GM18502 (cell line): ENCODE measurements around the gene EZR.

Experiments used
- ATAC-seq: cut with Tn5 transposase; IDR thresholded peaks from one replicate; pipeline ENCODE4 v1.9.1; 2021; ENCODE audit warnings: mild to moderate bottlenecking; ENCODE audit not compliant: unreplicated experiment, poor library complexity

Gene EZR

DNA sequence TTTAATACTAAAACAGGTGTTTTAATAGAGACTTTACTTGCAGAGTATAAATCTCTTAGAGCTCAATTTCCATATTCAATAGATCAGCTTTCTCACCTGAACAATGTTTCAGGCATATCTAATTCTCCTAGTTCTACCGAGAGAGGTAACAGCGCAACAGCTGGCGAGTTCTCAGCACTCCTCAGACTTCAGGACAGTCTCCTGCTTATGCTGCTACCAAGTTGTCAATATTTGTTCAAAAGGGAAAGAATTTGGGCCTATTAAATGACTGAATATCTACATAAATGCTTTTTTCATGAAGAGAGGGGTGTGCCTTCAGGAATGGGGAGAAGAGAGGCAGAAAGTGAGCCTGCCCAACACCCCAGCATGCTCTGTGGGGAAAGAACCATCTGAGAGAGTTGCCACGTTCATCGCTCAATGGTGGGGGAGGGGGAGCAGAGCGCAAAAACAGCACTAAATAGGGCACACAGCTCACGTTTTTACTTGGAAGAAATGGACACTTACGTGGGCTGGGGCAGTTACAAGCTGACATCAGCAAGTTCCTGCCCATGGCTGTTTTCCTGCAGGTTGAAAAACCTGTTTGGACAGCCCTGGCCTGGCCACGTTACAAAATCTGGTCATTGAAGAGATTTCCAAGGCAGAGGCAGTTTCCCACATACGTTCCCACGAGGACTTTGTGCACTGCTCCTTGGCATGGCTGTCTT is 38.0 kb downstream of the EZR start:
- no peak for ATAC-seq

DNA sequence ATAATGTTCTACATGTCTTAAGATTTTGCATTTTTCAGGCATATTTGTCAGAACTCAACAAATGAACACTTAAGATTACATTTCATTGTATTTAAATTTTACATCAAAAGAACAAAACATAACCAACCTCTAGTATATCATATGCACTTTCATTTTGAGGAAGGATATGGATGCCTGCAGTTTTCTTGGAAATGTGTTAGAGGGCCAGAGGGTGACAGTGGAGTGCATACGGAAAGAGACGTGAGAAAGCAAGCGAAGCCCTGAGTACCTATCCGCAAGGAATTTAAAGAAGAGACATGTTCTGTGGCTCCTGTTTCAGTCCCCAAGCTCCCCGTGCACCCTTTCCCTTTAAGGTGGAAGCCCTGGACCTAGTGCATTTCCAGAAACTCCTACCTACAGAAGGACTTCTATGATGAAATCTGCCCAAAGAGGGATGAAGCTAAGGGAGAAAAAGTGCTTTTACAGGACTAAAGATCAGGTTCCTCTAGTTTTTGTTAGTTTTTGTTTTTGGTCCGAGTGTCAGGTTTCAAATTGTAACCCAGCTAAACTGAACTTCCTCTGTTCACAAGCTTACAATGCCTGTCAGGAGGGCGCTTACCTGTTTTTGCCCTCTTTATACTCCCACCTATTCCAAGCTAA is 38.8 kb downstream of the EZR start:
- no peak for ATAC-seq

DNA sequence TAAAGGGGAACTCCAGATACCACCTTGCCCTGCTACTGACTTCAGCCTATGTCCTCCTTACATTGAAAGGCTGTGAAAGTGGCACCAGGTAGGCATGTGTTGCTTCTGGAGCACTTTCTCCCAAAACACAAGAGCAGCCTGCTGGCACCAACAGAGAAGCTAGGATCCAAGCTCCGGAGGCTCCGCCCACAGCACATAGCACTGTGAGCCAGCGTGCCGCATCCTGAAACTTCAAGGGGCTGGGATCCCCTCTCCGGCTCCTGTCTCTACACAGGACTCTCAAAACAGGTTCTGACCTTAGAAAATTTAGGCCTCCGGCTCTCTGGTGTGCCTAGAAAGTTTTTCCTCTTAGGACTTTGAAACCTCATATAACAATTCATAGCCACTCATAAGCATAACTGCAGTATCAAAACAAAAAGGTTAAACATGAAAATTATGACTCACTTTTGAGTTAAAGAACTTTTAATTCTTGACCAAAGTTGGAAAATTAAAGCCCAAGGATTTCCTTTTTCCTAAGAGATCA is 41.1 kb downstream of the EZR start:
- no peak for ATAC-seq

DNA sequence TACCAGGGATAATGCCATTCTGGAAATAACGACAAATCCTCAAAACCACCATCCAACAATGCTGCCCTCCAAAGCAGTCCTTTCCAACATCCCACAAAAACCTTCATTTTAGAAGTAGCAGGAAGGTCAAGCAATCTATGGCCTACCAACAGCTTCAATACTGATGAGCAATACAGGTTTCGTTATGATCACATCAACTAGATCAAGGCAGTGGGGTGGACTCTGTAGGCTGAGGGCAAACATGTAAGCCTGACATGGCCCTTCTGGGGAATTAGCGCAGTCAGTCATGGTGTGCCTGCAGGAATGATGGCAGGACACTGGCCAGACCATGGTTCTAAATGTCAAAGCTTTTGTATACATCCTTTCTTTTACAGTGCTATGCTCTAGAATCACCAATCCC is 41.7 kb downstream of the EZR start:
- ATAC-seq = no peak

DNA sequence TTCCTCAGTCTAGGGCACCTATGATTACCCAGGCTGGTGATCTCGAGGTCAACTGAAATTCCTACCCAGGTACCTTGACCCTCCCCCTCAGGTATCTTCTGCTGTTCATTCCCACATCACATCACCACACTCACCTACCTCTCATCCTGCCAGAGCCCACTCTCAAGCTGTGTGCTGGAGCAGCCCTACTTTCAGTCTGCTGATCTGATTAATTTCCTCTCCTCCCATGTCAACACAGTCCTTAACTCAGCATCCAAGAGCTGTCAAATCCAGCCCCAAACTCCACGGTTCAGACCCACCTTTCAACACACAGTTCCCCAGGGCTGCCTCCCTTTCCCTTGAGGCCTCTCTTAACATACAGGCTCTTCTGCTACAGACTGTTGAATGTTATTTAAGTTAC is 42.4 kb downstream of the EZR start:
- no peak for ATAC-seq

DNA sequence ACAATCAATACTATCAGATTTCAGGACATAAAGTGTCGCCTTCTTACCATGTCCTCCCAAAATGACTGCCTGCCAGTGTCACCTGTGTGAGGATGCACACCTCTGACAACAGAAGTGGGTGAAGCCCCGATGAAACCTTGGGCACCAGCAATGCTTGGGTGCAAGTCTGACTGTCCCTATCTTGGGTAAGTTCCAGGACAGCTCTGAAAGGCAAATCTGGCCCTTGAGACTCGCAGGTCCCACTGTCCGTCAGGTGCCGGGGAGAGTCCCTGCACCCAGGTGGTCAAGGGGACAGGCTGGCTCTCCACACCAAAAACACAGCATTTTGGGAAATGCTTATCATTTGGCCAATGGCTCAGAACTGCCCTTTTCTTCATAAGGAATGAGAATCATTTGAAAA is 43.3 kb downstream of the EZR start:
- no peak for ATAC-seq

DNA sequence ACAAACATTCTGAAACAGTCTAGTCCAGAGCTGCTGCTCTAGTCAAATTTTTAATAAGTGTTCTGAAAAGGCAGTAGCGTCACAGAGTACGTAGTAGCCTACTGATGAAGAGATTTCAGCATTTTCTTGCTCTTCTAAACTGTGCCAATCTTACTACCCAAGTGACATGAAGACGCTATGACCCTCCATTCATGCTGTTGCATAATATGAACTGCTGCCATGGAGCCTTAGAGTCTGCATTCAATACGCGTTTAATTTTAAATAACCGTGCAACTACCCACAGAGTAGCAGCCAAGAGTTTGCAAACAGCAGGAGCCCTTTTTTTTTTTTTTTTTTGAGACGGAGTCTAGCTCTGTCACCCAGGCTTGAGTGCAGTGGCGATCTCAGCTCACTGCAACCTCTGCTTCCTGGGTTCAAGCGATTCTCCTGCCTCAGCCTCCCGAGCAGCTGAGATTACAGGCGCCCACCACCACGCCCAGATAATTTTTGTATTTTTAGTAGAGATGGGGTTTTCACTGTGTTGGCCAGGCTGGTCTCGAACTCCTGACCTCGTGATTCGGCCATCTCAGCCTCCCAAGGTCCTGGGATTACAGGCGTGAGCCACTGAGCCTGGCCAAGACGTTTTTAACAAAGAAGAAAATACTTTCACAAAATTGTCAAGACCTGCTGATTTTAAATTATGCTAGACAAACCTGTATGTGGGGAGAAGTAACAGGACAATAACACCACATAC is 44.3 kb downstream of the EZR start:
- no peak for ATAC-seq

DNA sequence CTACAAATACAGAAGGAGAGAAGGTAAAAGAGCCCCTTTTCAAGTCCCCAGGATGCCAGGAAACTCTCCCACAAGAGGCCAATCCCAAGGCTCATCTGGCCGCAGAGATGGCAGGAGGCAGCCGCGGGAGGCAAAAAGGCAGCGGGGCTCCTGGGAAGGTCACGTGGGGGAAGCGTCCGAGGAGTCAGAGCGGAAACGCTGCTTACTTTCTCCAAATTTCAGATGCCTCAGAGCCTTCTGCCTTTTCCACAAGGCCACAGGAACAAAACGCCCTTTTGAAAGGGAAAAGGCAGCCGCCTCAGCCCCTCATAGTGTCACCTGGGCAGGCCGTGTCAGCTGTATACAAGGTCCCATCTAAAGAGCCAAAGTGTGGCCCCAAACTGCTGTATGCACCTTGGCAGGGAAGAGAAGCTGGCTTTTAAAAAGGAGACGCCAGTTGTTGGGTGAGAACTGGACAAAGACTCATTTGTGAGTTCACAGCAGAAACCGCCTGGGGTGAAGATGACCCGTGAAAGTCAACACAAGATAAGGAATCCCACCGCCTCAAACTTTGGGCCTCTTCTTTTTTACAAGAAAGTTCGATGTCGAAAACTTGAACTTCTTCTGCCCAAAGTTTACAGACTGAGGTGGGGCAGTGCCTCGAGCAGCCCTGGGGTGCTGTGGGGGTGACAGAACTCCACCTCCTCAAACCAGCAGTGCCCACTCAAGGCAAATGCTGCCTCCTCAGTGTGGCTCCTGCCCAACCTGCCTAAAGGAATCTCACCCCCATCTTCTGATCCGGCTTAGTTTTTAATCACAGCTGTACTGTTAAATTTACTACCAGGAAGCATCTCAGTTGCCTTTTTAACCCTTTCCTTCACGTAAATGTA is 45.4 kb downstream of the EZR start:
- ATAC-seq = no peak

DNA sequence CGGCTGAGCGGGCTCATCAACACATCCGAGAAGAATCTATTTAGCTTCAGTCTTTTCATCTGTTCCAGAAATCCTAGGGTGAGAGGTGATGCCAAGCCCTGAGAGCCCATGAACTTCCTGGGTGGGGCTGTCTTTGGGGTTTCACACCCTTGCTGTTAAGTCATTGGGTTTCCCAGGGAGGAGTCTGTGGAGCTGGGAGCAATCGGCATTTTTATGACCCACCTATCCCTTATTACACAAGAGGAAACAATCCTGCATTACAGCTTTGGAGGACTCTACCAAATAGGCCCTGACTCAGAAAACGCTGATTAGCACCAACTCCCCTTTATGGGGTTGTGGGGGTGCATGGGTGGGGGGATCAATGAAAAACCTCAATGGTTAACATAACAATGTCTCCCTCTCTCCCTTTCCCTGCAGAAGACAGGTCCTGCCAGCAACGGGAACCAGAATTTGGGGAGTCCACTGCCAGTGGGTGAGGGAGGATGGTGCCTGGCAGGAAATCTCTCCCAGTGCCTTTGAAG is 46.3 kb downstream of the EZR start:
- ATAC-seq = no peak

DNA sequence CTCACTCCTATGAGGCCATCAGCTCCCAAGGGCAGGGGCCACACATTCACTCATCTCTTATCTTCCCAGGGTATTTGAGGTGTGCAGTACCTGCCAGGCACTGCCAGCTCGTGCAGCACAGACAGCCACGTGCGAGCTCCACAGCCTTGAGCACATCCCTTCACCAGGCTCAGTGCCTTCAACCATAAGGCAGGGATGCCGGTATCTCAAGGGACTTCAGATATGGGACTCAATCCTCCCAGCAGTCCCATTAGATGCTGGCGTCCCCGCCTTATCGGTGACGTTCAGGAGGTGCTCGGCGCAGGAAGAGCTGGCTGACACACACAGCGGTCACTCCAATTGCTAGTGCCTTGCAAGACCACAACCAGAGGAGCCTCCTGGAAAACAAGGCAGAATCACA is 47.0 kb downstream of the EZR start:
- ATAC-seq = no peak

DNA sequence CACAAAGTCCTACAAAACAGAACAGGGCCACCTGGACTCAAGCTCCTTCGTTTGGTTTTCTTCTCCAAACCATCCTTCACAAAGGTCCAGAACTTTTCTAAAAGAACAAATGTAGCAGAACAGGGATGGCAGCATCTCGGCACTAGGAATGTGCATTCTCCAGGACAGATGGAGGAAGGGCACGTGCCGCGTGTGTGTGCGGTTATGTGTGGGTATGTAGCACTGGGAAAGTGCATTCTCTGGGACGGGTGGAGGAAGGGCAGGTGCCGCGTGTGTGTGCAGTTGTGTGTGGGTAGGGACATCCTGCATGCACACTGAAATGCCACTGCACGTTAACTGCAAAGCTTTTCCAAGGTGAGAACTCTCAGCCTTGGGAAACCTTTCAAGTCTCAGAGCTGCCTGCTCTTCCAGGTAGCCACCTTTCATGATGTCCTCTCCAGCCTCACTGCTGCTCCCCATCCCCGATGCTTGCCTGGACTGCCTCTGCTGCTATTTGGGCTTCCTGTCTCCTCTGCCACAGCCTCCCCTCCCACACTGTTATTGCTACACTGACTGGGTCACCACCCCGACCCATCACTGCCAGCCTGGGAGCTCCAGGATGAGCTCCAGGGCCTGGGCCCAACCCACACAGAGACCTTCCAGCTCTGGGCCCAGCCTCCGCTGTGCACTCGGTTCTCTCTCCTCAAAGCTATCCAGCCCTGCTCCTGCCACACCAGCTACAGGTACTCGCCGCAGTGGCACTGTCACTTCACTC is 47.6 kb downstream of the EZR start:
- no peak for ATAC-seq

DNA sequence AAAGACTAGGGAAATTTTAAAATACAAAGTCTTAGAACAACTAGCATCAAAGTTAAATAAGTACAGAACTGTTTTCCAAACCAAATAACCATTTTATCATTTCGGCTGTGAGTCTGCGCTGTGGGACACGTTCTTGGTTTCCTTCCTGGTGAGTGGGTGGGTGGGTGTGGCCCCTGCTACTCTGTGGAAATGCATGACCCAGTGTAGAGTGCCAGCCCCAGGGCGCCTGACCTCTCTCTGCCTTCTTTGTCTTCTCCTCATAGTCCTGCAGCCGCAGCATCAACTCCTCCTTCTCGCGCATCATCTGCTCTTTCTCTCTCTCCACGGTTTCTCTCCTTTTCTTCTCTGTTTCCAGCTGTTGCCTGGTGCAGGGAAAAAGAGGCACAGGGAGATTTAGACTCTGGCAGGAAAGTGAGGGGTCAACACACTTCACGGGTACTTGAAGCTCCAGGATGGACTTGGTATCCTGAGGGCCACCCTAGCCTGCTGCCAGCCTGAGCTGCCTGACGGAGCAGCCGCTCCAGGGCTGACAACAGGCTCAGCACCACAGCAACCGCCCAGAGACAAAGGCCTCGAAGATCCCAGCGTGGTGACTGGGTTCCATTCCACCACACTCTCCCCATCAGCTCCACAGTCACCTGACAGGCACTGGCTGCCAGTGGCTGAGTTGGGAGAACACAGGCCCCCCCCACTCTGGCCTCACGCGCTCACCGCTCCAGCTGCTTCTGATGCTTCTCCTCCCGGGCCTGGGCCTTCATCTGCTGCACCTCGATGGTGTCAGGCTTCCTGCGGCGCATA is 48.4 kb downstream of the EZR start:
- no peak for ATAC-seq

DNA sequence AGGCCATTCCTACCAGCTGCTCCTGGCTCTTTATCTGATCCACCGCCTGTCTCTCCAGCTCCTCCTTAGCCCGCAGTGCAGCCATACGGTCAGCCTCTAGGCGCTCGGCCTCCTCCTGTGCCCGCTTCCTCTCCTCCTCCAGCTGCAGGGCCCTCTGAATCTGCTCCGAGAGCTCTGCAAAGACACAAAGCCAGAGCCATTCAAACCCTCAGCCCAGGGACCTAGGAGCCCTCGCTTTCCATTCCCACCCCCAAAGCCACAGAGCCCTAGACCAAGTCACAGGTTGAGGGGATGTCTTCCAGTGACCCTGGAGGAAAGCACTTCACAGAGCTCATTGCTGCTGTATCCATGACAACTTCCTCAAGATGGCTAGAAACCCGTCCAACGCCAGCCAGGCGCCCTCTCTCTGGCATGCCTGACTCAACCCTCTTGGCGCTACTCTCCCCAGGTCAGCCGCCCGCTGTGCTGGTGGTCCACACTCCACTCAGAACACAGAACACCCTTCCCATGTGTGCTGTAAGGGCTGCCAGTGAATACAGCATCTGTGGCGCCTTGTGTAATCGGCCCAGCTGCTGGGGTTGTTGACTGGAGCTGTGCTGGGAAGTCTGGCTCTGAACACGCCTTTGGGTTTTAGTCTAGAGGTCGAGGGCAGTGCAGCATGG is 49.3 kb downstream of the EZR start:
- ATAC-seq = no peak

DNA sequence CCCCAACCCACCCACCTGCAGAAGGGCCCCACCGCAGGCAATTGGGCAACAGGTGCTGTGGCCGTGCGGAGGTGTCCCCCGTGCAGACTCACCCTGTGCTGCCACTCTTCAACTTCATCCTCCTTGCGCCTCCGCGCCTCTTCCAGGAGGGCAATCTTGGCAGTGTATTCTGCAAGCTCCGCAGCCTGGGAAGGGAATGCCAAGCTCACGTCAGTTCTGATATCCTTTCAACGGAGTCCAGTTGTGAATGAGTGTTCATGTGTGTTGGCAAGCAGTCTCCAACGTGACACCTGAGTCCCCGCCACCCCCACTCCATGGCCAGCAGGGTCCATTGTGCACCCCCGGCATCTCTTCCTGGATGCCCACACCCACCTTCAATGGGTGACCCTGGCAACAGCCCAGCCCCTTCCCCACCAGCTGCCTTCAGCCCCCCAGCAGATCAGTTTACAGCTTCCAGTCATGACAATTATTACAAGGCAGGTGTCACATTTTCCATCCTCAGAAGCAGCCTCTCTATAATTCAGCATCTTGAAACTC is 49.9 kb downstream of the EZR start:
- no peak for ATAC-seq

DNA sequence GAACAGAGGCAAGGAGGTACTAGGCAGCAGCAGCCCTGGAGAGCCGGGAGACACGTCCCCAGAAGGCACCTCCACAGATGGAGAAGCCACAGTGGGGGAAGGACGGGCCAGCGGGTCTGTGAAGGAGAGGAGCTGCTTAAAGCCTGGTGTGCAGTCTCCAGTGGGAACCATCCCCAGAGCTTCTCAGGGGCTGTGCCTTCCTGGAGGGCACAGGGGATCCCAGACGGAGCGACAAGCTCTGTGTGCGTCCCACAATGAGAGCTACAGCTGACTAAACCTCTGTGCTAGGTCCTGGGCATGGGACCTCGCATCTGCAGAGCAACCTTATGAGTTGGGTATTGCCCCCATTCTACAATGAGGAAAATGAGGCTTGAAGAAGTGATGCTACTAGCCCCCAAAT is 50.7 kb downstream of the EZR start:
- no peak for ATAC-seq

DNA sequence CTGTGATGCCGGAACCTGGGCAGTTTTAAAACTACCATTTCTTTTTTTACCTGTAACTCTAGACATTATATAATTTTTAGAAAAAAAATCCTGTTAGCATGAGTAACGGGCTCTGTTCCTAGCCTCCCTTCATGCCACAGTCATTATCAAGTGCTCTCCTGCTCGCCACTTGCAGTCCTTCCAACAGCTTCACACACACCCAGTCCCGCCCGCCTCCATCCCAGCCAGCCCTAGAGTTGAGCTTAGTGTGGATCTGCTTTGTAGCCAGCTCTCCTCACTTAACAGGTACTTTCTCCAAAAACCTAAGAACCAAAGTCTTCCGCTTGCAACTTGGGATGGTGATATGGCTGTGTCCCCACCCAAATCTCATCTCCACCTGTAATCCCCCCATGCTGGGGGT is 51.5 kb downstream of the EZR start:
- ATAC-seq = no peak

DNA sequence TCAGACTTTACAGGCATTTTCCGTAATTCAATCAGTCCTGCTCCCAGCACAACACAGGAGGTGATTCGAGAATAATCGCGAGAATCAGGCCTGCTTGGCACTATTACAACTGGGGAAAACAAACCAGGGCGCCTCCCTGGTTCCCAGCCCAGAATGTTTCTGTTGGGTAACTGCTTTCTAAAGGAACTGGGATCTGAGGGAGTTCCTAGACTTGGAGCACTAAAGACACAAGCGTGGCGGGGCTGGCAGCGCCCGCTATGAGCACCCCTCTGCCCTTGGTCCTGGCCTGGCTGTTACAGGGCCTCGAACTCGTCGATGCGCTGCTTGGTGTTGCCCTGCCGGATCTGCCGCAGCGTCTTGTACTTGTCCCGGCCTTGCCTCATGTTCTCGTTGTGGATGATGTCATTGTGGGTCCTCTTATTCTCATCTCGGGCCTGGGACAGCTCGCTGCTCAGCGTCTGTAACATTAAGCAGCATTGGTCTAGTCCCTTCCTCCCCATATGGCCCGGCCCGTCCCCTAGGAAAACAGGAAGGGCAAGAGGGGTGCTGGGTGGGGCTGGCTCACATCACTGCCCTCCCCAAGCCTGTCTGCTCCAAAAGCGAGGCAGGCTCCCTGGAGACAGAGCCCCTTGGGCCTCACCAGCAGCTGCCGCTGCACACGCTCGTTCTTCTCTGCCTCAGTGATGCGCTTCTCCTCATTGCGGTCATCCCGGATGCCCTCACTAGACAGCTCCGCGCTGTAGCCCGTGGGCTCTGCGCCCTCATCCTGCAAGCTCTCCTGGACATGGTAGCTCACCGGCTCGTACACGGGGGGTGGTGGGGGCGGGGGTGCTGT is 52.3 kb downstream of the EZR start:
- no peak for ATAC-seq
